GM19238 (cell line): ENCODE results near the gene R3HDM4.
"Not testable (repeated sequence)": the region's sequence is repeated elsewhere in the genome, so short reads cannot be mapped to it uniquely, and the experiment has no call there.

Experiments
- DNase-seq: peaks from one replicate; pipeline ENCODE4 v3.0.0; 2011; ENCODE audit warnings: low spot score; ENCODE audit not compliant: insufficient read length

Gene R3HDM4

DNA sequence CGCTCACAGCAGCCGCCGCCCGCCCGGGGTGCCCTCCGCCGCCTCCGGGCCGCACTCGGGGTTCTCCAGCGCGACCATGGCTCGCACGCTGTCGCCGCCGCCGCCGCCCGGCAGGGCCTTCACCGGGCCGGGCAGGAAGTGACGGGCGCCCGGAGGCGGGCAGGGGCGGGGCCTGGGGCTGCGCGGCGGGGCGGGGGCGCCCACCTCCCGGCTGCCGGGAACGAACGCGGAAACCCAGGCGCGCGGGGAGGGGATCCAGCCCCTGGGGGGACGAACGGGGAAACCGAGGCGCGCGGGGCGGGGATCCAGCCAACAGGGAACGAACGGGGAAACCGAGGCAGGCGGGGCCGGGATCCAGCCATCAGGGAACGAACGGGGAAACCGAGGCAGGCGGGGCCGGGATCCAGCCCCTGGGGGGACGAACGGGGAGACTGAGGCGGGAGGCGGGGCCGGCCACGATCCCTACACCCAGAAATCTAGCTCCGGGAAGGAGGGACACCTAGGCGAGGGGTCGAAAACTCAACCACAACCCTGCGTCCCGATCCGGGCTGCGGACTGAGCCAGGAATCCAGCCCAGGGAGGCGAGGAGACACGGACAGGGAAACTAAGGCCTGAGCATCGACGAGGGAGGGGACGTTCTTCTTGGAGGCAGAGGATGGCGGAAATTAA is at the start of gene R3HDM4:
Gene R3HDM4 (minus strand): TSS at position 140 of the 669 bp plus-strand sequence. CDS start 62 bp downstream, at position 78.
- DNase-seq: peak; percentile 97

DNA sequence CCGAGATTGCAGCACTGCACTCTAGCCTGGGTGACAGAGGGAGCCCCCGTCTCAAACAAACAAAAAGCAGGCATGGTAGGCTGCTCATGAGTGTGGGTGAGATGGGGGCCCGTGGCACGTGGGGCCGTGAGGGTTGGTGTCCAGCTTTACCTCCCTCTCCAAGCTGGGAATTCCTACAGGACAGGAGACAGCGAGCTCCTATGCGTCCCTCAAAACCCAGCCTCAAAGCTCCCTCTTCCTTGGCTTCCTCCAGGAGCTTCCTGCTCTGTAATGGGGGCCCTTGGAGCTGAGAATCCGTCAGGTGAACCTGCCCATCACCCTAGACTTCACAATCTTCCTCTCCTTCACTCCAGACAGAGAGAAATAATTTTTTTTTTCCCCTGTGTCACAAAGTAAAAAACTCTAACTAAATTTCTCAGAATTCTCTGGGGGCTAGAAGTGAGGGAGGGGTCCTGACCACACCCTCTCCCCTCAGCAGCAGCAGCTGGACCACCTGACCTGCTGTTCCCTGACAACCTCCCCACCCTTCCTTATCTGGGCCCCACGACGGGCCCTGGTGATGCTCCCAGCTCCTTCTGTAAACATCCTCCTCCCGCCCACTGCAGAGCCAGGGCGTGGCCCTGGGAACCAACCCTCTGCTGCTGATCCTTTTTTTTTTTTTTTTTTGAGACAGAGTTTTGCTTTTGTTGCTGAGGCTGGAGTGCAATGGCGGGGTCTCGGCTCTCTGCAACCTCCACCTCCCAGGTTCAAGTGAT is 49.0 kb upstream of the R3HDM4 start:
- no peak for DNase-seq

- no peak for DNase-seq
These were observed 47.6 kb upstream of the R3HDM4 start for GRCh38 chr19:960601-960938.

- DNase-seq: no peak
These were observed 47.0 kb upstream of the R3HDM4 start for GRCh38 chr19:960020-960419.

GRCh38 chr19:958967-959855 is 46.2 kb upstream of the R3HDM4 start:
- DNase-seq: no peak

DNA sequence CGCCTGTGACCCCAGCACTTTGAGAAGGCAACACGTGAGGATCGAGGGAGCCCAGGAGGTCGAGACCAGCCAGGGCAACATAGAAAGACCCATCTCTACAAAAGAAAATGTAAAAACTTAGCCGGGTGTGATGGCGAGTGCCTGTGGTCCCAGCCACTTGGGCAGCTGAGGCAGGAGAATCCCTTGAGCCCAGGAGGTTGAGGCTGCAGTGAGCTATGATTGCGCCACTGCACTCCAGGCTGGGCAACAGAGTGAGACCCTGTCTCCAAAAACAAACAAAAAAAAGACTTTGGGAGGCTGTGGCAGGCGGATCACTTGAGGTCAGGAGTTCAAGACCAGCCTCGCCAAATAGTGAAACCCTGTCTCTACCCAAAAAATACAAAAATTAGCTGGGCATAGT is 44.6 kb upstream of the R3HDM4 start:
- not testable (repeated sequence) for DNase-seq

GRCh38 chr19:956766-957440 is 43.9 kb upstream of the R3HDM4 start:
- DNase-seq: no peak

DNA sequence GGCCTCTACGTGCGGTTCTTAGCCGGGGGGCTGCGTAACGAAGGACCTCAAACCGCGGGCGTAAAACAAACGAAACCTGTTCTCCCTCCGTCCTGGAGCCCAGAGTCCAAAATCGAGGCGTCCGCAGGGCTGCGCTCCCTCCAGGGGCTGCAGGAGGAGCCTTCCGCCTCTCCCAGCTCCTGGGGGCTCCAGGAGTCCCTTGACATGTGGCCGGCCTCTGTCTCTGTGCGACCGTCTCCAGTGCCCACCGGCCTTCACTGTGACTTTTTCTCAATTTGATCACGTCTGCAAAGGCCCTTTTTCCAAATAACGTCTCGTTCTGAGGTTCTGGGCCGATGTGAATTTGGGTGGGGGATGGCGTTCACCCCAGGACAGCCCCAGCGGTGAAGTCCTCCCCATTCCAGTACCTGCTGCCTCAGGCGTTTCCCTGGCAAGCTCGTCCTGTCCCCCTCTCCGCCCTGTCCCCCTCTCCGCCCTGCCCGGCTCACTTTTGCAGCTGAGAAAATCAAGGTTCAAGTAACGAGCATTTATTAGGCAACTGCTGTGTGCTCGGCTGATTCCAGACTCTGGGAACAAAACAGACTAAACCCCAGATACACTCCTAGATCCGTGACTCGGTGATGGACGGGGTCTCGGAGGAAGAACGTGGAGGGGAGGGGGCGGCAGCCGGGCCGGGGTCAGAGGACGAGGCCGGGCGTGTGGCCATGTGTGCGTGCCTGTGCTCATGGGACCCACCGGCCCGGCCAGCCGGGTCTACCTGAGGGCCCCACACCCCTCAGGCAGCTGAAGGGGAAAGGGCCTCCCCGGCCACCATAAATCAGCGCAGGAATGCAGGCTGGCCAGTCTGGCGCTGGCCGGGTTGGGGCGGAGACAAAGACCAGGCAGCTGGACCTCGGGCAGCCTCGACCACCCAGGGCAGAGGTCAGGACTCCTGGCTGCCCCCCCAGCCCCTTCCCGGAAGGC is 43.1 kb upstream of the R3HDM4 start:
- no peak for DNase-seq

DNA sequence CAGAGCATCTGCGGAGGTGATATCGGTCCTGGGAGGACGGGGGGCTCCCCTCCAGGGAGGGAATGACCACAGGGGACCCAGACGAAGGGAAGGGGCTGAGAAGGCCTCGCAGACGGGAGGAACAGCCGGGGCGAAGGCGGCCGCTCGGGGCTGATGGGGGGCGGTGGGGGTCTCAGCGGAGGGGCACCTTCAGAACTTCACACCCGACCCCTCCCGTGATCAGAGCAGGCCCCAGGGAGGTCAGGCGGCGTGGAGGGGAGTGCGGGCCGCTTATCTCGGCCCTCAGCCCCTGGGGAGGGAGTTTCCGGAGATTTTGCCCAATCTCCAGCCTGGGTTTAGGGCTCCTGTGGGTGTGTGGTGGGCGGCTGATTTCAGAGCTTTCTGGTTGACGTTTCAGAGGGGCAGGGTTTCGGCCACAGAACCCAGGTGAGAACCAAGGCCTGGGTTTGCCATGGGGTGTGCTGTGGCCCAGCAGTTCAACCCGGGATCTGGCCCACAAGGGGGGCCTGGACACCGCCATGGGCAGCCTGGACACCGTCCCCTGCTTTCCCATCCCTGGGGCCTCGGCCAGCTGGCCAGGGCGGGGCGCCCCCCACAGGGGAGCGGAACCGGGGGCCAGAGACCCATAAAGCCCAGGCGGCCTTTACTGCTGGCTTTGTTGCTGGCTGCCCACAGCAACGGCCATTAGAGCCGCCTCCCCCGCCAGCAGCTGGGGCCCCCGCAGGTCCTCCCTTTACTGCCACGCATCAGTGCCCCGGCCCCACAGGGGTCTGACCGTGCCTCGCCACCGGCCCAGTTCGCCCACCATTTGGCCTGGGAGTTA is 41.9 kb upstream of the R3HDM4 start:
- DNase-seq: no peak

- DNase-seq: no peak
These were observed 41.3 kb upstream of the R3HDM4 start for GRCh38 chr19:954272-954671.

DNA sequence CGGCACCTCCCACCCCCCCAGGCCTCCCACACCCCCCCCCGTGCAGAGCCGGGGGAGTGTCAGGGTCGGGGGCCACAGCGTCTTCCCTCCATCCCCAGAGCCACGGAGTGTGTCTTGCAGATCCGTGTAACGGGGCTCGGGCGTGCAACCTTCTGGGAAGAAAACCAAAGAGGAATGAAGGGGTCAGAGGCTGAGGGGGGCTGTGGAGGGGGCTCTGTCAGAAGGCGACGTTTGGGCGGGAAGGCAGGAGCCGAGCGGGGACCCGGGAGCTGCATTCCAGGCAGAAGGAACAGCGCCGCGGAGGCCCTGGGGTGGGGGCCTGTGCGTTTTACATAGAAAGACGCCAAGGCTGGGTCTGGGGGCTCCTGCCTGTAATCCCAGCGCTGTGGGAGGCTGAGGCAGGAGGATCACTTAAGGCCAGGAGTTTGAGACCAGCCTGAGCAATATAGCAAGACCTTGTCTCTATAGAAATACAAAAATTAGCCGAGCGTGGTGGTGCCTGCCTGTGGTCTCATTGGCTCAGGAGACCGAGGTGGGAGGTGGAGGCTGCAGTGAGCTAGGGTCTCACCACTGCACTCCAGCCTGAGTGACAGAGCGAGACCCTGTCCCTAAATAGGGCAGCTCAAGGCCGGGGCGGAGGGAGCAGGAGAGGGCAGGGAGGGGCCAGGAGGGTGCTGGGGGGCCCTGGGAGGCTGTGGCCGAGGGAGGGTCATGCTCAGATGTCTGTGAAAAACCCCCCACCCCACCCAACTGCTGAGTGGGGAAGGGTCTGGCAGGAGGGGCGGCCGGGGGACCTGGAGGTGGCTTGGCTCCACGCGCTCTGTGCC is 40.6 kb upstream of the R3HDM4 start:
- DNase-seq: no peak

- no peak for DNase-seq
These were observed 39.8 kb upstream of the R3HDM4 start for GRCh38 chr19:952680-953444.

DNA sequence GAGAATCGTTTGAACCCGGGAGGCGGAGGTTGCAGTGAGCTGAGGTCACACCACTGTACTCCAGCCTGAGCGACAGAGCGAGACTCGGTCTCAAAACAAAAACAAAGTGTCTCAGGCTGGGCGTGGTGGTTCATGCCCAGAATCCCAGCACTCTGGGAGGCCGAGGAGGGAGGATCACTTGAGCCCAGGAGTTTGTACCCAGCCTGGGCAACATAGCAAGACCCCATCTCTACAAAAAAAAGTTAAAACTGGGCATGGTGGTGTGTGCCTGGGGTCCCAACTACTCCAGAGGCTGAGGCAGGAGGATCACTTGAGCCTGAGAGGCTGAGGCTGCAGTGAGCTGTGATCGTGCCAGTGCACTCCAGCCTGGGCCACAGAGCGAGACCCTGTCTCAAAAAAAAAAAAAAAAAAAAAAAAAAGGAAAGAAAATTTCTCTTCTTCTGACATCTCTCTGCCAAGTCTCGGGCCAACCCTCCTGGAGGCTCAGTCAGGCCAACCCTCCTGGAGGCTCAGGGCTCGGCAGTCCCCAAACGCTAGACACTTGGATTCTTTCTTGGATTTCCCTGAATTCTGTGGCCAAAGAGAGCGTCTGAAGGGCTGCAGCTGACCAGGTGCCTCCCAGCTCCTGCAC is 39.1 kb upstream of the R3HDM4 start:
- DNase-seq: no peak

DNA sequence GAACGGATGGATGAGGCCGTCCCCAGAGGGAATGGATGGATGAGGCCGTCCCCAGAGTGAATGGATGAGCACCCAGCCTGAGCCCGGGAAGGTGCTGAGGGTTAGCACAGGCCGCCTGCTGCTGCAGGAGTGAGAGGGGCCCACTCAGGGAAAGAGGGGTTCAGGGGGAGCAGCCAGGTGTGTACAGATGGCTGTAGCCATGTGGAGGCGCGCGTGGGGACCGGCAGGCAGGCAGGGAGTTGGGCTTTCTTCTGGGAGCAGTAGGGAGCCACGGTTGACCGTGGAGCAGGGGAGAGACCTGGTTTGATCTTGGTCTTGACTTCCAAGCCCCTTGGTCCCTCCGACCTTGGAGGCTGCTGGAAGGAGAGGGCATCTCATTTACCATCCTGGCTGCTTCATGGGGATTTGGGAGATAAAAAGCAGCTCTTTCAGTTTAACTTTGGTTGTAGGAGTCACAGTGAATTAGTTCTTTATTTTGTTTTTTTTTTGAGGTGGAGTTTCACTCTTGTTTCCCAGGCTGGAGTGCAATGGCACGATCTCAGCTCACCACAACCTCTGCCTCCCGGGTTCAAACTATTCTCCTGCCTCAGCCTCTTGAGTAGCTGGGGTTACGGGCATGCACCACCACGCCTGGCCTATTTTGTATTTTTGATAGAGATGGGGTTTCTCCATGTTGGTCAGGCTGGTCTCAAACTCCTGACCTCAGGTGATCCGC is 37.5 kb upstream of the R3HDM4 start:
- DNase-seq: no peak

GRCh38 chr19:948842-949496 is 36.0 kb upstream of the R3HDM4 start:
- DNase-seq: no peak
